Measurements from ENCODE around the gene ECE1. TPM values are rescaled to one million over a fixed set of nuclear protein-coding genes. Genes with fewer than 3 reads are reported as not detected.
"Not testable (repeated sequence)": the region's sequence is repeated elsewhere in the genome, so short reads cannot be mapped to it uniquely, and the experiment has no call there.

ECE1 gene
- total and polyA plus RNA-seq, 9 of the 15 experiments (the other 6 are each of a cell fraction or from before 2014, with no cell fraction given), result 0.56 to 34.8 (median 11.0) TPM

- in situ Hi-C loops (cut with MboI); CTCF ChIA-PET (ENCODE audit: low intra/inter-chr PET ratio); BruUV-seq (replicated peaks); H3K79me2 ChIP-seq (ENCODE audit: control insufficient read depth, insufficient read depth, low read length); H3K27me3 ChIP-seq (ENCODE audit: control insufficient read depth in 2 of 2, insufficient read depth in 2 of 2, low read length in 2 of 2); H3K9me1 ChIP-seq (ENCODE audit: control insufficient read depth, insufficient read depth, low read length); FAIRE-seq; H3K9me3 ChIP-seq (replicated peaks; ENCODE audit: control insufficient read depth, insufficient read depth, low read depth, low read length); intact Hi-C loops (cut with micrococcal nuclease); H3K9ac ChIP-seq (ENCODE audit: insufficient read depth in 1 of 2, low read depth in 2 of 2, low read length in 2 of 2); ATAC-seq; H2AFZ ChIP-seq (ENCODE audit: low read depth, low read length); H3K27ac ChIP-seq (ENCODE audit: extremely low read depth, low read depth, low read length); H3K4me3 ChIP-seq; DNase-seq (ENCODE audit: extremely low read depth in 1 of 4, low spot score in 3 of 4); H3K4me2 ChIP-seq (ENCODE audit: insufficient read depth, low read length); H4K20me1 ChIP-seq (replicated peaks; ENCODE audit: control insufficient read depth, insufficient read depth, low read length); H3K36me3 ChIP-seq (ENCODE audit: control insufficient read depth, insufficient read depth, low read length): not testable (repeated sequence)
- POLR2A ChIA-PET, result interaction anchor here (0.6 kb wide), 1 partner anchor 55 kb away, joined by 4 read pairs; no protein-coding TSS in a partner anchor
- WGBS (ENCODE audit: insufficient coverage, low coverage, missing lambda C conversion rate), result 70% methylated on average over 4 of the region's 4 CpGs
- TF ChIP-seq BCOR (IDR thresholded peaks at IDR 0.05) (peak; percentile 16; the same call in 1 of the 2 replicates), ZNF121 (CRISPR knock-in tag; conservative IDR thresholded peaks at IDR 0.05) (peak; percentile 87)
- peaks cover 9 to 21% of the 10 kb centered on the region in 2 experiments; a peak in 4 of 5 replicates for H3K4me1 ChIP-seq (replicated peaks in 1 of 2; ENCODE audit: control insufficient read depth in 2 of 2, insufficient read depth in 2 of 2, low read length in 2 of 2)
Observed at GRCh38 chr1:21282020-21282419, 8.2 kb downstream of the ECE1 start.

GRCh38 chr1:21280482-21280881 is 9.8 kb downstream of the ECE1 start:
- H3K4me1 ChIP-seq (replicated peaks in 1 of 2; ENCODE audit: control insufficient read depth in 2 of 2, insufficient read depth in 2 of 2, low read length in 2 of 2), result peaks cover 9 to 21% of the 10 kb centered on the region in 2 experiments; a peak in 4 of 5 replicates
- in situ Hi-C loops (cut with MboI), result no loop called here
- ChIA-PET CTCF (ENCODE audit: low intra/inter-chr PET ratio) (no interaction called here), POLR2A (interaction anchor here (1.4 to 2.1 kb wide), 2 partner anchors 11 to 16 kb away, joined by 3 to 17 read pairs; no protein-coding TSS in a partner anchor)
- no peaks in the 10 kb centered on the region for H3K79me2 ChIP-seq (ENCODE audit: control insufficient read depth, insufficient read depth, low read length)
- no peak for ATAC-seq
- BruUV-seq (replicated peaks), result no TSS peak
- H3K4me2 ChIP-seq (ENCODE audit: insufficient read depth, low read length), result no peak overlapping the region
- no peaks in the 10 kb centered on the region; a peak in 1 of 5 replicates for H3K27me3 ChIP-seq (ENCODE audit: control insufficient read depth in 2 of 2, insufficient read depth in 2 of 2, low read length in 2 of 2)
- H3K27ac ChIP-seq (ENCODE audit: extremely low read depth, low read depth, low read length), result no peak overlapping the region
- peak overlapping the region in 1 of 2 experiments; percentile 53; a peak in 1 of 4 replicates for H3K9ac ChIP-seq (ENCODE audit: insufficient read depth in 1 of 2, low read depth in 2 of 2, low read length in 2 of 2)
- H4K20me1 ChIP-seq (replicated peaks; ENCODE audit: control insufficient read depth, insufficient read depth, low read length), result no peaks in the 10 kb centered on the region; the same call in 1 of the 2 replicates
- intact Hi-C loops (cut with micrococcal nuclease), result no loop called here
- H3K9me3 ChIP-seq (replicated peaks; ENCODE audit: control insufficient read depth, insufficient read depth, low read depth, low read length), result no peaks in the 10 kb centered on the region
- no peaks in the 10 kb centered on the region for H3K9me1 ChIP-seq (ENCODE audit: control insufficient read depth, insufficient read depth, low read length)
- WGBS (ENCODE audit: insufficient coverage, low coverage, missing lambda C conversion rate), result 45% methylated on average over 4 of the region's 4 CpGs
- no peak overlapping the region for H3K4me3 ChIP-seq
- no peak for DNase-seq (ENCODE audit: extremely low read depth in 1 of 4, low spot score in 3 of 4)
- no peak overlapping the region for H2AFZ ChIP-seq (ENCODE audit: low read depth, low read length)
- H3K36me3 ChIP-seq (ENCODE audit: control insufficient read depth, insufficient read depth, low read length), result no peaks in the 10 kb centered on the region
- FAIRE-seq, result no peak
- TF ChIP-seq RNF219 (CRISPR knock-in tag; IDR thresholded peaks at IDR 0.05) (no peak), CXXC5 (CRISPR knock-in tag; IDR thresholded peaks at IDR 0.05) (no peak), E2F6 (IDR thresholded peaks at IDR 0.05; ENCODE audit: borderline replicate concordance in 1 of 2, extremely low read depth in 1 of 2, insufficient read depth in 1 of 2, insufficient read length in 1 of 2, low read depth in 1 of 2, low read length in 1 of 2, poor library complexity in 1 of 2, severe bottlenecking in 1 of 2) (no peak), EP400 (IDR thresholded peaks at IDR 0.05) (no peak), ZNF699 (CRISPR knock-in tag; IDR thresholded peaks at IDR 0.05; ENCODE audit: insufficient replicate concordance) (no peak), SREBF2 (CRISPR knock-in tag; IDR thresholded peaks at IDR 0.05) (no peak), SIN3A (IDR thresholded peaks at IDR 0.05; ENCODE audit: borderline replicate concordance in 2 of 2, control insufficient read depth in 1 of 2, low read depth in 2 of 2, low read length in 2 of 2) (no peak), TAF15 (IDR thresholded peaks at IDR 0.05; ENCODE audit: low read depth, low read length) (no peak)
